NCI-H345 (cell line): ENCODE measurements around the gene XKR8.

ENCODE experiments used
- DNase-seq: peaks from one replicate; lab custom pipeline; 2025; lab: John Stamatoyannopoulos, UW

XKR8 gene

GRCh38 chr1:27955076-27955475, 4.7 kb upstream of the XKR8 start:
- DNase-seq, result no peak

- DNase-seq, result no peak
These were observed 3.0 kb upstream of the XKR8 start for GRCh38 chr1:27956761-27957160.

- DNase-seq, result no peak
These were observed 2.1 kb upstream of the XKR8 start for GRCh38 chr1:27957655-27958054.

GRCh38 chr1:27958513-27958912, 1.3 kb upstream of the XKR8 start:
- DNase-seq, result no peak

GRCh38 chr1:27960762-27961645, 1.2 kb downstream of the XKR8 start:
- DNase-seq, result no peak

GRCh38 chr1:27961646-27962221, 2.0 kb downstream of the XKR8 start:
- DNase-seq, result no peak

- DNase-seq, result no peak
These were observed 3.6 kb downstream of the XKR8 start for GRCh38 chr1:27963393-27963792.

- no peak for DNase-seq
These were observed 6.8 kb downstream of the XKR8 start for GRCh38 chr1:27966402-27967105.

- DNase-seq, result no peak
These were observed 7.5 kb downstream of the XKR8 start for GRCh38 chr1:27967106-27967883.

- no peak for DNase-seq
These were observed 8.2 kb downstream of the XKR8 start for GRCh38 chr1:27967884-27968466.

GRCh38 chr1:27968692-27969091, 8.9 kb downstream of the XKR8 start:
- DNase-seq, result no peak

GRCh38 chr1:27970401-27970800, 10.6 kb downstream of the XKR8 start:
- DNase-seq, result no peak

GRCh38 chr1:27971674-27972073, 11.9 kb downstream of the XKR8 start:
- DNase-seq, result peak; percentile 67

- no peak for DNase-seq
These were observed 12.4 kb downstream of the XKR8 start for GRCh38 chr1:27972141-27972540.

GRCh38 chr1:27973771-27974416, 14.1 kb downstream of the XKR8 start:
- DNase-seq, result no peak

GRCh38 chr1:27974417-27974781, 14.6 kb downstream of the XKR8 start:
- no peak for DNase-seq

- DNase-seq, result peak; percentile 7
These were observed 19.5 kb downstream of the XKR8 start for GRCh38 chr1:27979151-27979858.

- DNase-seq, result no peak
These were observed 20.1 kb downstream of the XKR8 start for GRCh38 chr1:27979859-27980201.

GRCh38 chr1:27980216-27980845, 20.6 kb downstream of the XKR8 start:
- DNase-seq, result no peak

- DNase-seq, result no peak
These were observed 21.4 kb downstream of the XKR8 start for GRCh38 chr1:27981145-27981544.
